Measurements from ENCODE around the gene CACNG5.

CACNG5 gene

GRCh38 chr17:66849851-66850580 lies 15.1 kb downstream of the CACNG5 start:
- no peaks in the 10 kb centered on the region for H3K4me1 ChIP-seq (ENCODE audit: control insufficient read depth in 1 of 2, insufficient read depth in 2 of 2, low read length in 2 of 2)
- H3K4me3 ChIP-seq (ENCODE audit: low read depth in 1 of 2, low read length in 2 of 2), result no peak overlapping the region
- no peak overlapping the region for H3K27ac ChIP-seq (ENCODE audit: low read length)
- peaks cover 0 to 4% of the 10 kb centered on the region in 2 donors for H3K9me3 ChIP-seq (ENCODE audit: control insufficient read depth in 1 of 2, low read length in 2 of 2)
- H3K36me3 ChIP-seq (ENCODE audit: control insufficient read depth in 1 of 2, insufficient read depth in 2 of 2, low read length in 2 of 2), result no peaks in the 10 kb centered on the region
- H3K27me3 ChIP-seq (ENCODE audit: low read depth, low read length), result no peaks in the 10 kb centered on the region

GRCh38 chr17:66850692-66851091 lies 15.8 kb downstream of the CACNG5 start:
- no peaks in the 10 kb centered on the region for H3K36me3 ChIP-seq (ENCODE audit: control insufficient read depth in 1 of 2, insufficient read depth in 2 of 2, low read length in 2 of 2)
- no peaks in the 10 kb centered on the region for H3K4me1 ChIP-seq (ENCODE audit: control insufficient read depth in 1 of 2, insufficient read depth in 2 of 2, low read length in 2 of 2)
- peaks cover 0 to 4% of the 10 kb centered on the region in 2 donors for H3K9me3 ChIP-seq (ENCODE audit: control insufficient read depth in 1 of 2, low read length in 2 of 2)
- no peak overlapping the region for H3K27ac ChIP-seq (ENCODE audit: low read length)
- H3K4me3 ChIP-seq (ENCODE audit: low read depth in 1 of 2, low read length in 2 of 2), result no peak overlapping the region
- H3K27me3 ChIP-seq (ENCODE audit: low read depth, low read length), result no peaks in the 10 kb centered on the region

- Histone ChIP-seq H3K27ac (ENCODE audit: low read length) (no peak overlapping the region), H3K4me3 (ENCODE audit: low read depth in 1 of 2, low read length in 2 of 2) (no peak overlapping the region), H3K4me1 (ENCODE audit: control insufficient read depth in 1 of 2, insufficient read depth in 2 of 2, low read length in 2 of 2) (no peaks in the 10 kb centered on the region), H3K36me3 (ENCODE audit: control insufficient read depth in 1 of 2, insufficient read depth in 2 of 2, low read length in 2 of 2) (no peaks in the 10 kb centered on the region), H3K9me3 (ENCODE audit: control insufficient read depth in 1 of 2, low read length in 2 of 2) (peaks cover 0 to 4% of the 10 kb centered on the region in 2 donors), H3K27me3 (ENCODE audit: low read depth, low read length) (no peaks in the 10 kb centered on the region)
Measured at GRCh38 chr17:66855204-66855603, 20.3 kb downstream of the CACNG5 start.

GRCh38 chr17:66858226-66859083 lies 23.5 kb downstream of the CACNG5 start:
- H3K9me3 ChIP-seq (ENCODE audit: control insufficient read depth in 1 of 2, low read length in 2 of 2), result no peaks in the 10 kb centered on the region
- H3K4me1 ChIP-seq (ENCODE audit: control insufficient read depth in 1 of 2, insufficient read depth in 2 of 2, low read length in 2 of 2), result no peaks in the 10 kb centered on the region
- H3K4me3 ChIP-seq (ENCODE audit: low read depth in 1 of 2, low read length in 2 of 2), result no peak overlapping the region

GRCh38 chr17:66859353-66859752 lies 24.4 kb downstream of the CACNG5 start:
- Histone ChIP-seq H3K4me1 (ENCODE audit: control insufficient read depth in 1 of 2, insufficient read depth in 2 of 2, low read length in 2 of 2) (no peaks in the 10 kb centered on the region), H3K9me3 (ENCODE audit: control insufficient read depth in 1 of 2, low read length in 2 of 2) (no peaks in the 10 kb centered on the region), H3K36me3 (ENCODE audit: control insufficient read depth in 1 of 2, insufficient read depth in 2 of 2, low read length in 2 of 2) (no peaks in the 10 kb centered on the region), H3K27ac (ENCODE audit: low read length) (no peak overlapping the region), H3K4me3 (ENCODE audit: low read depth in 1 of 2, low read length in 2 of 2) (no peak overlapping the region), H3K27me3 (ENCODE audit: low read depth, low read length) (no peaks in the 10 kb centered on the region)

More at GRCh38 chr17:66858226-66859083, 23.5 kb downstream of the CACNG5 start:
- no peak overlapping the region for H3K27ac ChIP-seq (ENCODE audit: low read length)
- H3K36me3 ChIP-seq (ENCODE audit: control insufficient read depth in 1 of 2, insufficient read depth in 2 of 2, low read length in 2 of 2), result no peaks in the 10 kb centered on the region
- H3K27me3 ChIP-seq (ENCODE audit: low read depth, low read length), result no peaks in the 10 kb centered on the region

- no peaks in the 10 kb centered on the region for H3K9me3 ChIP-seq (ENCODE audit: control insufficient read depth in 1 of 2, low read length in 2 of 2)
- no peaks in the 10 kb centered on the region for H3K27me3 ChIP-seq (ENCODE audit: low read depth, low read length)
- no peak overlapping the region for H3K4me3 ChIP-seq (ENCODE audit: low read depth in 1 of 2, low read length in 2 of 2)
- H3K4me1 ChIP-seq (ENCODE audit: control insufficient read depth in 1 of 2, insufficient read depth in 2 of 2, low read length in 2 of 2), result no peaks in the 10 kb centered on the region
- no peaks in the 10 kb centered on the region for H3K36me3 ChIP-seq (ENCODE audit: control insufficient read depth in 1 of 2, insufficient read depth in 2 of 2, low read length in 2 of 2)
- no peak overlapping the region for H3K27ac ChIP-seq (ENCODE audit: low read length)
Measured at GRCh38 chr17:66860204-66860603, 25.3 kb downstream of the CACNG5 start.

GRCh38 chr17:66863820-66864219 lies 28.9 kb downstream of the CACNG5 start:
- Histone ChIP-seq H3K36me3 (ENCODE audit: control insufficient read depth in 1 of 2, insufficient read depth in 2 of 2, low read length in 2 of 2) (no peaks in the 10 kb centered on the region), H3K9me3 (ENCODE audit: control insufficient read depth in 1 of 2, low read length in 2 of 2) (peaks cover 0 to 7% of the 10 kb centered on the region in 2 donors), H3K27ac (ENCODE audit: low read length) (no peak overlapping the region), H3K27me3 (ENCODE audit: low read depth, low read length) (no peaks in the 10 kb centered on the region), H3K4me3 (ENCODE audit: low read depth in 1 of 2, low read length in 2 of 2) (no peak overlapping the region), H3K4me1 (ENCODE audit: control insufficient read depth in 1 of 2, insufficient read depth in 2 of 2, low read length in 2 of 2) (no peaks in the 10 kb centered on the region)

GRCh38 chr17:66865151-66865550 lies 30.2 kb downstream of the CACNG5 start:
- Histone ChIP-seq H3K27ac (ENCODE audit: low read length) (no peak overlapping the region), H3K27me3 (ENCODE audit: low read depth, low read length) (no peaks in the 10 kb centered on the region), H3K4me1 (ENCODE audit: control insufficient read depth in 1 of 2, insufficient read depth in 2 of 2, low read length in 2 of 2) (no peaks in the 10 kb centered on the region), H3K9me3 (ENCODE audit: control insufficient read depth in 1 of 2, low read length in 2 of 2) (peaks cover 0 to 7% of the 10 kb centered on the region in 2 donors), H3K36me3 (ENCODE audit: control insufficient read depth in 1 of 2, insufficient read depth in 2 of 2, low read length in 2 of 2) (no peaks in the 10 kb centered on the region), H3K4me3 (ENCODE audit: low read depth in 1 of 2, low read length in 2 of 2) (no peak overlapping the region)

GRCh38 chr17:66873962-66874361 lies 39.0 kb downstream of the CACNG5 start:
- Histone ChIP-seq H3K27me3 (ENCODE audit: low read depth, low read length) (no peaks in the 10 kb centered on the region), H3K36me3 (ENCODE audit: control insufficient read depth in 1 of 2, insufficient read depth in 2 of 2, low read length in 2 of 2) (no peaks in the 10 kb centered on the region), H3K9me3 (ENCODE audit: control insufficient read depth in 1 of 2, low read length in 2 of 2) (no peaks in the 10 kb centered on the region), H3K4me3 (ENCODE audit: low read depth in 1 of 2, low read length in 2 of 2) (no peak overlapping the region), H3K27ac (ENCODE audit: low read length) (no peak overlapping the region), H3K4me1 (ENCODE audit: control insufficient read depth in 1 of 2, insufficient read depth in 2 of 2, low read length in 2 of 2) (no peaks in the 10 kb centered on the region)

GRCh38 chr17:66884931-66885330 lies 50.0 kb downstream of the CACNG5 start:
- H3K27ac ChIP-seq (ENCODE audit: low read length), result no peak overlapping the region
- H3K9me3 ChIP-seq (ENCODE audit: control insufficient read depth in 1 of 2, low read length in 2 of 2), result peaks cover 0 to 4% of the 10 kb centered on the region in 2 donors
- no peak overlapping the region for H3K4me3 ChIP-seq (ENCODE audit: low read depth in 1 of 2, low read length in 2 of 2)
- H3K27me3 ChIP-seq (ENCODE audit: low read depth, low read length), result no peaks in the 10 kb centered on the region
- no peaks in the 10 kb centered on the region for H3K4me1 ChIP-seq (ENCODE audit: control insufficient read depth in 1 of 2, insufficient read depth in 2 of 2, low read length in 2 of 2)
- no peaks in the 10 kb centered on the region for H3K36me3 ChIP-seq (ENCODE audit: control insufficient read depth in 1 of 2, insufficient read depth in 2 of 2, low read length in 2 of 2)

GRCh38 chr17:66885417-66885816 lies 50.5 kb downstream of the CACNG5 start:
- peaks cover 0 to 4% of the 10 kb centered on the region in 2 donors for H3K9me3 ChIP-seq (ENCODE audit: control insufficient read depth in 1 of 2, low read length in 2 of 2)

More at GRCh38 chr17:66885417-66885816, 50.5 kb downstream of the CACNG5 start:
- H3K4me3 ChIP-seq (ENCODE audit: low read depth in 1 of 2, low read length in 2 of 2), result no peak overlapping the region
- H3K4me1 ChIP-seq (ENCODE audit: control insufficient read depth in 1 of 2, insufficient read depth in 2 of 2, low read length in 2 of 2), result no peaks in the 10 kb centered on the region
- H3K27me3 ChIP-seq (ENCODE audit: low read depth, low read length), result no peaks in the 10 kb centered on the region
- no peak overlapping the region for H3K27ac ChIP-seq (ENCODE audit: low read length)
- H3K36me3 ChIP-seq (ENCODE audit: control insufficient read depth in 1 of 2, insufficient read depth in 2 of 2, low read length in 2 of 2), result no peaks in the 10 kb centered on the region
